NCI-H446 treated with DMSO at 0.1 percent for 48 hours (cell line): ENCODE data around the gene SUV39H1.
"Not testable (repeated sequence)": the region's sequence is repeated elsewhere in the genome, so short reads cannot be mapped to it uniquely, and the experiment has no call there.

Experiments used
- DNase-seq: peaks from one replicate; lab custom pipeline; 2025; lab: John Stamatoyannopoulos, UW

Gene SUV39H1, protein sequence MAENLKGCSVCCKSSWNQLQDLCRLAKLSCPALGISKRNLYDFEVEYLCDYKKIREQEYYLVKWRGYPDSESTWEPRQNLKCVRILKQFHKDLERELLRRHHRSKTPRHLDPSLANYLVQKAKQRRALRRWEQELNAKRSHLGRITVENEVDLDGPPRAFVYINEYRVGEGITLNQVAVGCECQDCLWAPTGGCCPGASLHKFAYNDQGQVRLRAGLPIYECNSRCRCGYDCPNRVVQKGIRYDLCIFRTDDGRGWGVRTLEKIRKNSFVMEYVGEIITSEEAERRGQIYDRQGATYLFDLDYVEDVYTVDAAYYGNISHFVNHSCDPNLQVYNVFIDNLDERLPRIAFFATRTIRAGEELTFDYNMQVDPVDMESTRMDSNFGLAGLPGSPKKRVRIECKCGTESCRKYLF

DNA sequence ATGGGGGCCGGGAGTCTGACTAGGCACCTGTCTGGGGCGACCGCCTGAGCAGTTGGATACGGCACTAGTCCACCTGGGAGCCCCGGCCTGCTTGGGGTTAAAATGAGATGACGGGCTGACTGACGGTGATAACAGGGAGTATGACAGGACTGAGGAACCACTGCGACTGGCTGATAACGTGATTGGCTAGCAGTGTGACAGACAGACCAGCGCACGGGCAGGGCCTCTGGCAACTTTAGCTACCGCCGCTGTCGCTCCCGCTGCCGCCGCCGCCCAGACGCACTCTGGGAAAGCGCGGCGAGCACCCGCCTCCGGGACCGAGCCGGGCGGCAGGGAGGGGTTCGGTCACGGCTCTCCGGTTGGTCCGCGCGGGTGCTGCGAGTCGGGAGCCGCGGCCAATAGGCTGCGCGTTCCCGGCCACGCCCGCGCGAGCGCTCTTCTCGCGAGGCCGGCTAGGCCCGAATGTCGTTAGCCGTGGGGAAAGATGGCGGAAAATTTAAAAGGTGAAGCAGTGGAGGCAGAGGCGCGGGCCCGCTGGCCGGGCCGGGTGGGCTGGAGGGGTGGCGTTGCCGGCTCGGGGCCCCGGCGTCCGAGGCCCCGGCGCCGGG is at the start of gene SUV39H1:
Gene SUV39H1 (plus strand): TSS at position 434 of the 608 bp plus-strand sequence. CDS start 51 bp downstream, at position 485.
- DNase-seq, result peak; percentile 78

DNA sequence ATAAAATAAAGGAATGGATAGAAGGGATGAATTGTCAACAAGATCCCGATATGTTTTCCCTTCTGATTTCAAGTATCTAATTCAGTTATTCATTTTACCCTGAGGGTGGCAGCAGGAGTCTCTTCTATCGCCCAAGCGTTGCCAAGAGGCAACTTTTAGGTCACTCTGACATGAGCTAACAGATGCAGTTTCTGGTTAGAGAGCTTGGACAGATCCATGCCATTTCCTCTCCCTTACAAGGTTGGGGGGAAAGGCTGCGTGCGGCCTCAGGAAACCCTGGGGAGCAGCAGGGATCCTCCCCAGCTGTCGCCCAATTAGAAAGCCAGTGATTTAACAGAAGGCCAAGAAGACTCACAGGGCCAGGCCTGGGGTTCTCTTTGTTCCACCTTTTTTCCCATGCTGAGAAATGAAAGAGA is 48.2 kb upstream of the SUV39H1 start:
- peak; percentile 52 for DNase-seq

GRCh38 chrX:48649102-48649501 is 47.4 kb upstream of the SUV39H1 start:
- no peak for DNase-seq

- not testable (repeated sequence) for DNase-seq
Observed at GRCh38 chrX:48652055-48652579, 44.4 kb upstream of the SUV39H1 start.

DNA sequence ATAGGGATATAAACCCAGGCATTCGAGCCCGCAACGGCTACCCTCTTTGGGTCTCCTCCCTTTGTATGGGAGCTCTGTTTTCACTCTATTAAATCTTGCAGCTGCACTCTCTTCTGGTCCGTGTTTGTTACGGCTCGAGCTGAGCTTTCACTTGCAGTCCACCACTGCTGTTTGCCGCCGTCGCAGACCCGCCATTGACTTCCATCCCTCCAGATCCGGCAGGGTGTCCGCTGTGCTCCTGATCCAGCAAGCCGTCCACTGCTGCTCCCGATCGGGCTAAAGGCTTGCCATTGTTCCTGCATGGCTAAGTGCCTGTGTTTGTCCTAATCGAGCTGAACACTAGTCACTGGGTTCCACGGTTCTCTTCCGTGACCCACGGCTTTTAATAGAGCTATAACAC is 41.8 kb upstream of the SUV39H1 start:
- not testable (repeated sequence) for DNase-seq

GRCh38 chrX:48659686-48660085 is 36.8 kb upstream of the SUV39H1 start:
- DNase-seq, result not testable (repeated sequence)

DNA sequence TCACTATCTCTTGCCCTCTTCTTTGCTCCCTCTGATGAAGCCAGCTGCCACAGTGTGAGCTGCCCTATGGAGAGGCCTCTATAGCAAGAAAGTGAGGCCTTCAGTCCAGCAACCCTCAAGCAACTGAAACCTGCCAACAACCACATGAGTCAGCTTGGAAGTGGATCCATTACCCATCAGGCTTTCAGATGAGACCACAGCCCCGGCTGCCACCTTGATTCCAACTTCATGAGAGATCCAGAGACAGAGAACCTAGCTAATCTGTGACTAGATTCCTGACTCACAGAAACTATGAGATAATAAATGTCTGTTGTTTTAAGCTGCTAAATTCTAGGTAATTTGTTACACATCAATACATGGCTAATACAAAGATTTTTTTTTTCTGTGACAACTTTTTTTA is 33.3 kb upstream of the SUV39H1 start:
- DNase-seq, result no peak

- DNase-seq, result no peak
Observed at GRCh38 chrX:48664156-48664555, 32.4 kb upstream of the SUV39H1 start.

DNA sequence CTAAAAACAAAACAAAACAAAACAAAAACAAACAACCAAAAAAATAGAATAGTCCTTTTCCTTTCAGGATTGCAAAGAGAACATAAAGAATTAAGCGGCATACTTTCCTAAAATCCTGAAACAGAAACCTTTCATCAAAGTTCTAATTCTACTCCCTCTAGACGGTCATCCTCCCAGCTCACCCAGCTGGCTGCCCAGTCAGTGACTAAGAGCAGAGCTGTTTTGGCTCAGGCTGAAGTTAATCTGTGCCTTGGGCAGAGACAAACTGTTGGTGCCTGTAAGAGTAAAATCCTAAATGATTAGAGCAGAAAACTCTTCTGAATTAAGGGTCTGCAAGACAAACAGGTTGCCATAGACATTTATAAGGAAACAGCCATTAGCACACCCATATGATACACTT is 30.5 kb upstream of the SUV39H1 start:
- no peak for DNase-seq

DNA sequence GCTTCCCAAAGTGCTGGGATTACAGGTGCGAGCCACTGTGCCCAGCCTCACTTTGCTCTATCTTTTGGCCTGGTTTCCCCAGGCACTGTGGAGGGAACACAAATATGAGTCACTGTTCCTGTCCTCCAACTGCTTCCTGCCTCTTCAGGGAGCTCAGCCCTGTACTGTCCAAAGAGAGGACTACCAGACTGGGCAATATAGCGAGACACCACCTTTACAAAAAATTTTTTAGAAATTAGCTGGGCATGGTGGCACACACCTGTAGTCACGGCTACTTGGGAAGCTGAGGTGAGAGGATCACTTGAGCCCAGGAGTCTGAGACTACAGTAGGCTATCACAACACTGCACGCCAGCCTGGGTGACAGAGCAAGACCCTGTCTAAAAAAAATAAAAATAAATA is 29.9 kb upstream of the SUV39H1 start:
- DNase-seq, result no peak

DNA sequence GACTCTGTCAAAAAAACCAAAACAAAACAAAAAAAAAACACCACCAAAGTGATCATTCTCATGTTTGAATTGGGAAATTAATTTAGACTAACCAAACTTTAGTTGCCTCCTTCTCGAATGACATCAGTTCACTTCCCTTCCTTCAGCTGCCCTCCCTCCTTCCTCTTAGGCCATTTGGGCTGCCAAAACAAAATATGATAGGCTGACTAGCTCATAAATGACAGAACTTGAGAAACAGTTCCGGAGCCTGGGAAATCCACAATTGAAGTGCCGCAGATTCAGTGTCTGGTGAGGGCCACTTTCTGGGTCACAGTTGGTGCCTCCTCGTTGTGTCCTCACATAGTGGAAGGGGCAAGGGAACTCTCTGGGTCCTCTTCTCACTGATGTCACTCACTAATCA is 29.0 kb upstream of the SUV39H1 start:
- DNase-seq, result no peak

- DNase-seq, result not testable (repeated sequence)
Observed at GRCh38 chrX:48668187-48668586, 28.3 kb upstream of the SUV39H1 start.

DNA sequence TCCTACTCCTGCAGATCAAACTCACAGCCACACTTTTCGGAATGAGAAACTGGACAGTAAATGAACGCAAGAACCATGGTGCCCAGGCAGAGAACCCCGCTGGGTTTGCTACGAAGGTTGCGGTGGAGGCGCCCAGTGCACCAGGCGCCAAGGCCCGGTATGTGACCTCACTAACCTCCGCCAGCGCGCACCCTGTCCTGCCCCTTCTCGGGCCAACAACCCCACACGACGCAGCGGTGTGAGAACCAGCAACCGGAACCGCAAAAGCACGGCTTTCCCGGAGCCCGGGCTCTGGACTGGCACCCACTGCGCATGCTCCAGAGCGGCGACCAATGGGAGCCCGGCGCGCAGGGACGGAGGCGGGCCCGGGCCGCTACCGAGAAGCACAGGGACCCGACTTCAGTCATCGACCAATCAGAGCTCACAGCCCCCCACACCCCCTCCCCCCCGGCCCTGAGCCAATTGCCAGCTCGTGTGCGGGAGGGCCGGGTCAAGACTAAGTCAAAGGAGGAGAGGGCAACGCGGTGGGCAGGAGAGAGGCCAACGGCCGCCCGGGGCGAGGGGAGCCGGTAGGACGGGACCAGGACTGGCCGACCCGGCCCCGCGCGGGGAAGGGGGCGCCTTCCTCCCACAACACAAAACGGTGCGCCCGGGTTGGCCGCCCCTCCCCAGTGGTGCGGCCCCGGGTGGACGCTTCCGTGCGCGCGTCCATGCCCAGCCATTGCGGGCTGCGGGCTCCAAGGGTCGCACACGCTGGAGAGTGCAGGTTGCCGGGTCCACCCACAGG is 20.2 kb upstream of the SUV39H1 start:
- DNase-seq, result peak; percentile 75

- no peak for DNase-seq
Observed at GRCh38 chrX:48676893-48677270, 19.7 kb upstream of the SUV39H1 start.

DNA sequence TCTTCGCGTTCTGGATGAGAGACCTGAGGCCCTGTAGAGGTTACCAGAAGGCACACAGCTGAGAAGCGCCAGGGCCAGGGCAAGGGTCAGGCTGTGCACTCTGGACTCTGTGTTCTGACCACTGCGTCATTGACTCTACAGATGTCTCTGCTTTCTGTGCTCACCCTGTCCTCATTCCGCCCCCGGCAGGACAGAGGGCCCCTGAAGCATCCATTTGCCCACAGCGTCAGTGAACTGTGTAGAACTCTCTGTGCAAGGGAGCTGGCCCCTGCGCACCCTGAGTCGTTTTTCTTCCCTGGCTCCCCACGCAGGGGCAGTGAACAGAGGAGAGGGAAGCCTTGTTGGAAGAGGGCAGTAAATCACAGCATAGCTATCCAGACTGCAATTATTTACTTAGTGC is 19.0 kb upstream of the SUV39H1 start:
- no peak for DNase-seq

DNA sequence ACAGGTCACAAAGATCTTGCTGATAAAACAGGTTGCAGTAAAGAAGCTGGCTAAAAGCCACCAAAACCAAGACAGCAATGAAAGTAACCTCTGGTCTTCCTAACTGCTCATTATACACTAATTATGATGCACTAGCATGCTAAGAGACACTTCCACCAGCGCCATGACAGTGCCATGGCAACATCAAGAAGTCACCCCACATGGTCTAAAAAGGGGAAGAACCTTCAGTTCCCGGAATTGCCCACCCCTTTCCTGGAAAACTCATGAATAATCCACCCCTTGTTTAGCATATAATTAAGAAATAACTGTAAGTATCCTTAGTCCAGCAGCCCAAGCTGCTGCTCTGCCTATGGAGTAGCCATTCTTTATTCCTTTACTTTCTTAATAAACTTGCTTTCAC is 16.1 kb upstream of the SUV39H1 start:
- not testable (repeated sequence) for DNase-seq

GRCh38 chrX:48680925-48681324 is 15.6 kb upstream of the SUV39H1 start:
- DNase-seq, result not testable (repeated sequence)

- DNase-seq, result no peak
Observed at GRCh38 chrX:48681539-48682183, 14.9 kb upstream of the SUV39H1 start.

DNA sequence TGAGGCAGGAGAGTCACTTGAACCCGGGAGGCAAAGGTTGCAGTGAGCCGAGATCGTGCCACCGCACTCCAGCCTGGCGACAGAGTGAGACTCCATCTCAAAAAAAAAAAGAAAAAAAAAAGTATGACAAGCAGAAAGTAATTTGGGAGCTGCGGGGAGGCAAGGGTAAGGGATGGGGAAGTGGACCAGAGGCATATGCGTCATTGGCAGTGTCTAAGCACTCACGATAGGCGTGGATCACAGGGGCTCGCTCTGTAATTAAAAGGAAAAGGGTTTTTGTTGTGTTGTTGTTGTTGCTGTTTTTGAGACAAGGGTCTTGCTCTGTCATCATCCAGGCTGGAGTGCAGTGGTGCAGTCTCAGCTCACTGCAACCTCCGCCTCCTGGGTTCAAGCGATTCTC is 13.7 kb upstream of the SUV39H1 start:
- DNase-seq, result not testable (repeated sequence)

DNA sequence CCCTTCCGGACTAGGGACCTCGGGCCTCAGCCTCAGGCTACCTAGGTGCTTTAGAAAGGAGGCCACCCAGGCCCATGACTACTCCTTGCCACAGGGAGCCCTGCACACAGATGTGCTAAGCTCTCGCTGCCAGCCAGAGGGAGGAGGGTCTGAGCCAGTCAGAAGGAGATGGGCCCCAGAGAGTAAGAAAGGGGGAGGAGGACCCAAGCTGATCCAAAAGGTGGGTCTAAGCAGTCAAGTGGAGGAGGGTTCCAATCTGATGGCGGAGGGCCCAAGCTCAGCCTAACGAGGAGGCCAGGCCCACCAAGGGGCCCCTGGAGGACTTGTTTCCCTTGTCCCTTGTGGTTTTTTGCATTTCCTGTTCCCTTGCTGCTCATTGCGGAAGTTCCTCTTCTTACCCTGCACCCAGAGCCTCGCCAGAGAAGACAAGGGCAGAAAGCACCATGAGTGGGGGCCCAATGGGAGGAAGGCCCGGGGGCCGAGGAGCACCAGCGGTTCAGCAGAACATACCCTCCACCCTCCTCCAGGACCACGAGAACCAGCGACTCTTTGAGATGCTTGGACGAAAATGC is 13.0 kb upstream of the SUV39H1 start, which contains the start of gene WAS:
Gene WAS (plus strand): TSS at position 389 of the 572 bp plus-strand sequence. CDS start 55 bp downstream, at position 444.
- no peak for DNase-seq

DNA sequence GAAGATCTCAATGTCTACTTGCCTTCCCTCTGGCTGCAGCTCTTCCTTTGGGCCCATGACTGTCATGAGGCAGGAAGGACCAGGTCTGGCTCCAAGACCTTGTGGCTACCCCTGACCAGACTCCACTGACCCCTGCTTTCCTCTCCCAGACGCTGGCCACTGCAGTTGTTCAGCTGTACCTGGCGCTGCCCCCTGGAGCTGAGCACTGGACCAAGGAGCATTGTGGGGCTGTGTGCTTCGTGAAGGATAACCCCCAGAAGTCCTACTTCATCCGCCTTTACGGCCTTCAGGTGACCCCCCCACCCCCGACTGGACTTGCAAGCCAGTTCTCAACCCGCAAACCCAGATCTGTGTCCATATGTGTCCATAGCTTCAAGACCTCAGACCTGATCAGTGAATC is 12.4 kb upstream of the SUV39H1 start:
- DNase-seq, result no peak
